ENCODE results near the gene WRNIP1.

WRNIP1 gene

GRCh38 chr6:2767657-2768524, 2.7 kb downstream of the WRNIP1 start:
- TF ChIP-seq, protein P1, sequence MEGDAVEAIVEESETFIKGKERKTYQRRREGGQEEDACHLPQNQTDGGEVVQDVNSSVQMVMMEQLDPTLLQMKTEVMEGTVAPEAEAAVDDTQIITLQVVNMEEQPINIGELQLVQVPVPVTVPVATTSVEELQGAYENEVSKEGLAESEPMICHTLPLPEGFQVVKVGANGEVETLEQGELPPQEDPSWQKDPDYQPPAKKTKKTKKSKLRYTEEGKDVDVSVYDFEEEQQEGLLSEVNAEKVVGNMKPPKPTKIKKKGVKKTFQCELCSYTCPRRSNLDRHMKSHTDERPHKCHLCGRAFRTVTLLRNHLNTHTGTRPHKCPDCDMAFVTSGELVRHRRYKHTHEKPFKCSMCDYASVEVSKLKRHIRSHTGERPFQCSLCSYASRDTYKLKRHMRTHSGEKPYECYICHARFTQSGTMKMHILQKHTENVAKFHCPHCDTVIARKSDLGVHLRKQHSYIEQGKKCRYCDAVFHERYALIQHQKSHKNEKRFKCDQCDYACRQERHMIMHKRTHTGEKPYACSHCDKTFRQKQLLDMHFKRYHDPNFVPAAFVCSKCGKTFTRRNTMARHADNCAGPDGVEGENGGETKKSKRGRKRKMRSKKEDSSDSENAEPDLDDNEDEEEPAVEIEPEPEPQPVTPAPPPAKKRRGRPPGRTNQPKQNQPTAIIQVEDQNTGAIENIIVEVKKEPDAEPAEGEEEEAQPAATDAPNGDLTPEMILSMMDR (IDR thresholded peaks at IDR 0.05), result no peak
- no peak overlapping the region for H3K27ac ChIP-seq
- peak overlapping the region in 1 of 2 experiments; percentile 81 for H3K4me3 ChIP-seq (ENCODE audit: low read depth in 1 of 2, low read length in 1 of 2)
- H3K9me3 ChIP-seq, result no peaks in the 10 kb centered on the region
- no peaks in the 10 kb centered on the region for H3K27me3 ChIP-seq
- H3K36me3 ChIP-seq, result no peaks in the 10 kb centered on the region
- H3K4me1 ChIP-seq (ENCODE audit: control insufficient read depth in 1 of 2, insufficient read depth in 1 of 2, low read depth in 1 of 2, low read length in 1 of 2), result peaks cover 44 to 55% of the 10 kb centered on the region in 2 experiments

GRCh38 chr6:2768696-2769095, 3.5 kb downstream of the WRNIP1 start:
- Histone ChIP-seq H3K4me1 (ENCODE audit: control insufficient read depth in 1 of 2, insufficient read depth in 1 of 2, low read depth in 1 of 2, low read length in 1 of 2) (peaks cover 44 to 55% of the 10 kb centered on the region in 2 experiments), H3K27me3 (no peaks in the 10 kb centered on the region), H3K9me3 (no peaks in the 10 kb centered on the region), H3K27ac (no peak overlapping the region), H3K4me3 (ENCODE audit: low read depth in 1 of 2, low read length in 1 of 2) (no peak overlapping the region), H3K36me3 (no peaks in the 10 kb centered on the region)
- TF ChIP-seq, protein P1 (IDR thresholded peaks at IDR 0.05), result no peak

DNA sequence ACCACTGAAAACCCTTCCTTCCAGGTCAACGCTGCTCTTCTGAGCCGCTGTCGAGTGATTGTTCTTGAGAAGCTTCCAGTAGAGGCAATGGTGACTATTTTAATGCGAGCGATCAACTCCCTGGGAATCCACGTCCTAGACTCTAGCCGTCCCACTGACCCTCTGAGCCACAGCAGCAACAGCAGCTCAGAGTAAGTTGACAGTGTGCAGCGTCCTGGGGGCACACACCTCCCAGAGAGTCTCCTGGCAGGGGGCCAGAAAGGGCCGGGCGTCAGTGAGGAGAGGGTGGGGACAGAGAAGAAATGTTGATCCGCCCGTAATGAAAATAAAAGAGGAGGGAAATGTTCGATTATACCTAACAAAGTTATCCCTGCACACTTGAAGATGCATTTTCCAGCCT, 5.0 kb downstream of the WRNIP1 start:
- TF ChIP-seq, protein P1 (IDR thresholded peaks at IDR 0.05), result no peak
- Histone ChIP-seq H3K27ac (peak overlapping the region; percentile 16), H3K4me3 (ENCODE audit: low read depth in 1 of 2, low read length in 1 of 2) (no peak overlapping the region), H3K27me3 (no peaks in the 10 kb centered on the region), H3K4me1 (ENCODE audit: control insufficient read depth in 1 of 2, insufficient read depth in 1 of 2, low read depth in 1 of 2, low read length in 1 of 2) (peaks cover 34 to 48% of the 10 kb centered on the region in 2 experiments), H3K9me3 (no peaks in the 10 kb centered on the region), H3K36me3 (peaks cover 9% of the 10 kb centered on the region)

- Histone ChIP-seq H3K4me3 (ENCODE audit: low read depth in 1 of 2, low read length in 1 of 2) (no peak overlapping the region), H3K27ac (no peak overlapping the region), H3K9me3 (no peaks in the 10 kb centered on the region), H3K36me3 (peaks cover 9% of the 10 kb centered on the region), H3K4me1 (ENCODE audit: control insufficient read depth in 1 of 2, insufficient read depth in 1 of 2, low read depth in 1 of 2, low read length in 1 of 2) (peaks cover 32 to 48% of the 10 kb centered on the region in 2 experiments), H3K27me3 (no peaks in the 10 kb centered on the region)
- TF ChIP-seq, protein P1 (IDR thresholded peaks at IDR 0.05), result no peak
Measured at GRCh38 chr6:2771079-2771478, 5.9 kb downstream of the WRNIP1 start.

DNA sequence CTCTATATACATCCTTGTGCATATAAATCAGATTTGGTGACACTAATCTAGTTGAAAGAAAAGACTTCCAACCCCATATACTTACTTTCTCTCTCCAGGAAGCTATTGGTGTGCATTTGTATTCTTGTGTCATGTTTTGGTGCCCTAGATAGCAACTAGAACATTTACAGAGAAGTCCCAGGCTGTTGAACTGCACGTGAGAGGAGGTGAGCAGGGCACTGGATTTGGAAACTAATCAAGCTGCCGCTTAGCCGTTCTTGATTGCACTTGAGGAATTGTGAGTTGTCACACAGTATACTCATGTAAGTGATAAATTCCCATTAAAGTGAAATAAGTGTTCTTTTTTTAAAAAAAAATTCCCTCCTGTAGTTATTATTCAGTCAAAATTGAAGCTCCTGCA, 7.6 kb downstream of the WRNIP1 start:
- TF ChIP-seq, protein P1 (IDR thresholded peaks at IDR 0.05), result no peak
- Histone ChIP-seq H3K27me3 (no peaks in the 10 kb centered on the region), H3K36me3 (peaks cover 9% of the 10 kb centered on the region)

More for the DNA sequence above, 7.6 kb downstream of the WRNIP1 start:
- Histone ChIP-seq H3K4me3 (ENCODE audit: low read depth in 1 of 2, low read length in 1 of 2) (no peak overlapping the region), H3K9me3 (no peaks in the 10 kb centered on the region), H3K27ac (no peak overlapping the region), H3K4me1 (ENCODE audit: control insufficient read depth in 1 of 2, insufficient read depth in 1 of 2, low read depth in 1 of 2, low read length in 1 of 2) (peaks cover 14 to 30% of the 10 kb centered on the region in 2 experiments)
